NCI-H1417 (cell line): Measurements from ENCODE around the gene RASAL3.
"Not testable (repeated sequence)": the region's sequence is repeated elsewhere in the genome, so short reads cannot be mapped to it uniquely, and the experiment has no call there.

Experiments used
- DNase-seq, 3 experiments: peaks; one replicate each; lab custom pipeline; 2025; lab: John Stamatoyannopoulos, UW

The RASAL3 gene

DNA sequence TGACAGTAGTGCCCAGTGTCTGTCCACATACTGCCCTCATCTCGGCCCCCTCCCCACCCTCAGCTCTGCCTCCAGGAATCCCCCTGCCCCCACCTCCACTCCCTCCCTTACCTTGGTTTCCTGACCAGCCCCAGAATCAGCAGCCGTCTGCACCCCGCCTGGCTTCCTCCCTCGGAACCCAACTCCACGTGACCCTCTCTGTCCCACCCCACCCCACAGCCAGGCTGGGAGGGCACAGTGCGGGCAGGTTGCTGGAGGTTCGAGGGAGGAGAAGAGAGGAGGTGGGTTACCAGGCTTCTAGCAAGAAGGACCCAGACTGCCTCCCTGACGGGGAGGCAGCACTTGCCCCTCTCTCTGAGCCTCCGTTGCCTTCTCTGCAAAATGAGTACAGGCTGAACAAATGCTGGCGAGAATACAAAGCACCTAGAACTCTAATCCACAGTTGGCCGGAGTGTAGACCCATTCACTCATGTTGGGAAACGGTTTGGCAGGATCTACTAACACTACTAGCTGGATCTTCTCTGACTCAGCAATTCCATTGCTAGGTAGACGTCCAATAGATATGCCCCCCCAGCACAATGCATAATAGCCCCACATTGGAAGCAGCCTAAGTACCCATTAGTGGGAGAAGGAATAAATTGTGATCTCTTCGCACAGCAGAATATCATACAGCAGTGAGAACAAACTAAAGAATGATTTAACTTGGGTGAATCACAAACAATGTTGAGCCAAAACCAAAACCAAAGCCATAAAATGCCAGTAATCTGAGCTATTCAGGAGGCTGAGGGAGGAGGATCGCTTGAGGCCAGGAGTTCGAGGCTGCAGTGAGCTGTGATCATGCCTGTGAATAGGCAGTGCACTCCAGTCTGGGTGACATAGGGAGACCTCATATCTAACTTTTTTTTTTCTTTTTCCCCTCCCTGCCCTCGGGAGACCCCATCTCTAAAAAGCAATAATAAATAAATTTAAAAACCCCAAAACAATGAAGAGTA is at the start of gene RASAL3:
RASAL3 (minus strand) TSS at position 151 of the 992 bp plus-strand sequence. CDS start 186 bp downstream, outside the sequence.
- DNase-seq: no peak

DNA sequence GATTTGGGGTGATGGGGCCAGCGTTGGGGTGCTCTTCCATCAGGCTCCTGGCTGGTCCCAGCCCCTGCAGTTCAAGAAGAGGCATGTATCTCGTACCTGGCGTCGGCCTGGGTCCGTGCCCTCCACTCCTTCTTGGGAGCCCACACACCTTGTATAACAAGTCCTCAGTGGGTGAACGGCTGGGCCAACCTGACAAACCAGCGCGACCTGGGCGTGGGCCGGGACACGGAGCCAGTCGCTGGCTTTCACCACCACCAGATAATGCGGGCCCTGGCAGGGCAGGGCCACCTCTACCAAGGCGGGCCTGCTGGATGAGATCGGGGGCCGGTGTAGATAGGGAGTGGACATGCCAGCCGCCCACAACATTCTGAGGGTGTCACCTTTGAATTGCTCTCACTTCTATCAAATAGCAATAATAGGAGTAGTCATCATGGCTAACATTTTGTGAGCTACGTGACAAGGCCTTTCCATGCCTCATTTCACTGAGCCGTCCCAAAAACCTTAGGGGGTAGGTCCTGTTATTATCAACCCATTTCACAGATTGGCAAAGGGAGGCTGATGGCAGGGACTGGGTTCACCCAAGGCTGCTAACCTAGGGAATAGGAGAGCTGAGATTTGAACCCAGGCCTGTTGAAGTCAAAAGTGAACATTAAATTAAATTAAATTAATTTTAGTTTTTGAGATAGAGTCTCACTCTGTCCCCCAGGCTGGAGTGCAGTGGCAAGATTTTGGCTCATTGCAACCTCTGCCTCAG is 47.5 kb upstream of the RASAL3 start:
- no peak for DNase-seq

DNA sequence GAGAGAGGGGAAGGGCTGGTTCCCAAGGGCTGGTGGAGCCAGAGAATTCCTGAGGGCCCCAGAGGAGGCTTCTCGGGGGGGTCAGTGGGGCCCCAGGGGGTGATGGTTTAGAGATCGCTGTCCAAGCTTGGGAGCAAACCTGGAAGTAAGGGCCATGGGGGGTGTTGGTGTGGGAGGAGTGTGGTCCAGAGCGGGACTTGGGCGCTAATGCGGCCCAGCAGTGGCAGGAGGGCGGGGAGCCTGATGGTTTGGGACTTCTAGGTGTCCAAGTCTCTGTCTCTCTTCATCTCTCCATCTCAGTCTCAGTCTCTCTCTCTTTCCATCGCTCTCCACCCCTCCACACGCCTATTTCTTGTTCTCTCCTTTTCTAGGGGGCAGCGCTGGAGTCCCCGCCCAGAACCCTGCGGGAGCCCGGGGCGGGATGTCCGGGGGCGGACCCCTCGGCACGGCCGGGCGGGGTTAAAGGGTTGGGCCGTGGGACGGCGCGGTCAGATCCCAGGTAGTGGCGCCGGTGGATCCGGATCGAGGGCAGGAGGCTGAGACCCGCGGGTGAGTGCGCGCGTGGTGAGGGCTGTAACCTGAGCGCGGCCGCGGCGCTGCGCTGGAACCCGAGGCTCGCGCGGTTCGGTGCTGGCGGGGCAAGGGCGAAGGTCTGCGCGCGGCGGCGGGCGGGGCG is 43.8 kb upstream of the RASAL3 start, which contains the start of gene CYP4F22:
CYP4F22 (plus strand) TSS at position 491 of the 676 bp plus-strand sequence. CDS start 16,812 bp downstream, outside the sequence.
- no peak for DNase-seq

DNA sequence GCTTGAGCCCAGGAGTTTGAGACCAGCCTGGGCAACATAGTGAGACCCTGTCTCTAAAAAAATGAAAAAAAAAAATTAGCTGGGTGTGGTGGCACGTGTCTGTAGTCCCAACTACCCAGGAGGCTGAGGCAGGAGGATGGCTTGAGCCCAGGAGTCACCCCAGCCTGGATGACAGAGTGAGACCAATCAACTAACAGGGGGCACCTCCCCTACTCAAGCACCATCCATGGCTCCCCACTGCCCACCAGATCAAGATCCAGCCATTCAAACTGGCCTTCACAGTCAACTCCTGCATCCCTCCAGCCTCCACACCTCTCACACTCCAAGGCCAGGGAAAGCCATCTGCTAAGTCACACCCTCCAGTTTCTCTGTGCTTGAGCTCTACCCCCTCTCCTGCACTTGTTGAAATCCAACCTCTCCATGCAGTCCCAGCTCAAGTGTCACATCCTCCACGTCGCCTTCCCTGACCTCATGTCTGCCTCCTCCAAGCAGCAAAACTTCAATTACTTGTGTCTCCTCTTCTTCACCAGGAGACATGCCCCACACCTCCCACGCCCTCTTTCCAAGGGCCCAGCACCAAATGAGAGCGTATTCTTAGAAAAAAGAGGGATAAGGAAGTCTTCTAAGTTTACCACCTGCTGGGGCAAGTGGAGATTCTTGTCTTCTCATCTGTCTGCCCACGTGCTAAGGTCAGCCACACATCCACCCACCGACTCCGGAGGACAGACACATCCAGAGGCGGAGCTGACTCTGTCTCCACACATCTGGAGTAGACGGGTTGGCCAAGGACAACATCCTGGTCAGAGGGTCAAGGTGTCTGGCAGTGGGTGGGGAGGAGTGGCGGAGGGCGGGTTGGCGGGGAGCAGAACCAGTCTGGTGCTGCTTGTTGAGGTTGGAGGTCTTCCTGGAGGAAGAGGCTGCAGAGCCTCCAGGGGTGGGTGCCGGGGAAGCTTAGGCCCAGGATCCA is 43.0 kb upstream of the RASAL3 start:
- DNase-seq: no peak

DNA sequence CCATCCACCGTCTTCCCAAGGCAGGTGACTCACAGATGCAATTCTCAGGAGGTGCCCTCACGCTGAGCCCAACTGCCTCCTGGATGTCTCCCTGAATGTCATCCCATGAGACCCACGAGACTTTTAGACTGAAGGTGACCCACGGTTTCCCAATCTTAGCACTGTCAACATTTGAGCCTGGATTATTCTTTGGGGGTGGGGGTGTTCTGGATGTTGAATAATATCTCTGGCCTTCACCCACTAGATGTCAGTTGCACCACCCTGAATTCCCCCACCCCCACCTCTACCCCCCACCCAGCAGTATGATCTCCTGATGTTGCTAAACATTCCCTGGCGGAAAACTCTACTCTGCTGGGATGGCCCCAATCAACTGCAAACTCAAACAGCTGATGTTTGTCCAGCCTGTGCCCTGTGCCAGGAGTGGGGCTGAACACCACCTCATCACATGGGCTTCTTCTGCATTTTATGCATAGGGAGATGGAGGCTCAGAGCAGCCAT is 41.8 kb upstream of the RASAL3 start:
- DNase-seq: no peak

DNA sequence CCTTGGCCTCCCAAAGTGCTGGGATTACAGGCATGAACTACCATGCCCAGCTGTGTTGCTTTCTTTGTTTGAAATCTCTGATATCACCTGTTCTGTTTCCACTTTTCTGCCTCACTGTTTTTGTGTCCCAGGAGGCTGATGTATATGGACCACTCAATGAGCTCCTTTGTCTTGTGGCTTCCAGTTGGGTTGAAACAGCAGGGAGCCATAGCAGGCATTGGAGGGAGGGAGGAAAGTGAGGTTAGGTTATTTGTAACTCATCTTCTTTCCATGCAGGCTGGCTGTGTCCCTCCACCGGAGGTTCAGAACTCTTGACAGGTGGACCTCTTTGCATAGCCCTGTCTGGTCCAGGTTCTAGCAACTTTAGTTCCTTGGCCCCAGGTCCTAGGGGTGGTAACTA is 37.9 kb upstream of the RASAL3 start:
- no peak for DNase-seq

DNA sequence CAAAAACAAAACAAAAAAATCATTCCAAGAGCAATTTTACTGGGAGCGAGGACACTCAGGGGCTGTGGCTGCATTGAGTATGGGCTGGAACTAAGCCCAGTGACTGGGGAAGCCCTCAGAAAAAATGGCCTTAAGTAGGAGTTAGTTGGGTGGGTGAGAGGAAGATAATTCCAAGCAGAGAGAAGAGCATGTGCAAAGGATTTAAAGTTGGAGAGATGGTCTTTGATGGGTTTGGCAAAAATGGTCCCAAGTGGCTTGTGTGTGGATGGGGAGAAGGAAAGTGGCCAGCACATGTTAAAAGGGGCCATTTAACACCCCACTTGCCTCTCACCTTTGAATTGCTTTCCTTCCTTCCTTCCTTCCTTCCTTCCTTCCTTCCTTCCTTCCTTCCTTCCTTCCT is 37.3 kb upstream of the RASAL3 start:
- no peak for DNase-seq

DNA sequence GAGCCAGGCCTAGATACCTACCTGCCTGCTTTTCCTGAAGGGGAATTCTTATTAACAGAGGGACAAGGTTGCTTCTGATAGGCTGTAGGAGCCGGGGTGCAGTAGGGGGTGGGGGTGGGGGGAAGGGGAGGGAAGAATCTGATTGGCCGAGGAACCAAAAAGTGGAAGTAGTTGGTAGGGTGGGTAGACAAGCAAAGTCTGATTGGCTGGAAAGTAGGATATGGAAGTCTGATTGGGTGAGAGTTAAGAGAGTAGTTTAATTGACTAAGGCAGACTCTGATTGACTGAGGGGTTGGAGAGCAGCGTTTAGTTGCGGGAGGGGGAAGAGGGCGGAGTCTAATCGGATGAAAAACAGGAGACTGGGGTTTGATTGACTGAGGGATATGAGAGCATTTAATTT is 34.6 kb upstream of the RASAL3 start:
- no peak for DNase-seq

DNA sequence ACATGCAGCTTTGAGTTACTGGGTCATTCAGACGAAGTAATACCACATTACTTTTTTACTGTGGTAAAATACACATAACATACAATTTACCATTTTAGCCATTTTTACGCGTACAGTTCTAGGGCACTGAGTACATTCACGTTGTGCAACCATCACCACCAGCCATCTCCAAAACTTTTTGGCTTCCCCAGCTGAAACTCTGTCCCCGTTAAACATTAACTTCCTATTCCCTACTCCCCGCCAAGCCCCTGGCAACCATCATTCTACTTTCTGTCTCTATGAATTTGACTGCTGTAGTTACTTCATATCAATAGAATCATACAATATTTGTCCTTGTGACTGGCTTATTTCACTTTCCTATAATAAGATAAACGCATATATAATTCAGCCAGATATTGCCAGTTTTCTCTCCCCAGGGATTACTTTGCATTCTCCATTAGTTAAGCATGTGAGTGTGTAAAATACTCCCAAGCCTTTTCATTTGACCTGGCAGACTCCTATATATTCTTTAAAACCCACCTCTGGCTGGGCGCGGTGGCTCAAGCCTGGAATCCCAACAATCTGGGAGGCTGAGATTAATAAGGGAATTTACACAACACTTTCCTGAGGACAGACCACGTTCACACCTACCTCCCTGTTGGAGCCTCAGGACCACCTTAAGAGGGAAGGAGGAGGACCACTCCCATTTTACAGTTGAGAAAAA is 34.0 kb upstream of the RASAL3 start:
- DNase-seq: no peak

DNA sequence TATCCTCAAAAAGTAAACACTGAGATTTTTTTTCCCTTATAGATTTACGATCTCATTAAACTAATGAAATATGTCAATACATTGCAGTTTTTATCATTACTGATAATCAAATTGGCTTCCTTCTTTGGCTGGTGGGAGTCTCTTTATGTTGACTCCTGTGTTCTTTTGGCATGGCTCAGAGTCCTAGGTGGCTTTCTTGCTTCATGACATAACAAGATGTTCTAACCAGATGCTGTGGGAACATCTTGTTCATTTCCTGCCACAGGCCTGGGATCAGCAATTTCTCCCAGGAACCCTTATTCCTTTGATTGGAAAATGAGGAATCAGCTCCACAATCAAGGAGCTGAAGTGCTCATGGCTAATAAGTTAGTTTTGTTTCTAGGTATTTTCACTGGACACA is 30.8 kb upstream of the RASAL3 start:
- no peak for DNase-seq

DNA sequence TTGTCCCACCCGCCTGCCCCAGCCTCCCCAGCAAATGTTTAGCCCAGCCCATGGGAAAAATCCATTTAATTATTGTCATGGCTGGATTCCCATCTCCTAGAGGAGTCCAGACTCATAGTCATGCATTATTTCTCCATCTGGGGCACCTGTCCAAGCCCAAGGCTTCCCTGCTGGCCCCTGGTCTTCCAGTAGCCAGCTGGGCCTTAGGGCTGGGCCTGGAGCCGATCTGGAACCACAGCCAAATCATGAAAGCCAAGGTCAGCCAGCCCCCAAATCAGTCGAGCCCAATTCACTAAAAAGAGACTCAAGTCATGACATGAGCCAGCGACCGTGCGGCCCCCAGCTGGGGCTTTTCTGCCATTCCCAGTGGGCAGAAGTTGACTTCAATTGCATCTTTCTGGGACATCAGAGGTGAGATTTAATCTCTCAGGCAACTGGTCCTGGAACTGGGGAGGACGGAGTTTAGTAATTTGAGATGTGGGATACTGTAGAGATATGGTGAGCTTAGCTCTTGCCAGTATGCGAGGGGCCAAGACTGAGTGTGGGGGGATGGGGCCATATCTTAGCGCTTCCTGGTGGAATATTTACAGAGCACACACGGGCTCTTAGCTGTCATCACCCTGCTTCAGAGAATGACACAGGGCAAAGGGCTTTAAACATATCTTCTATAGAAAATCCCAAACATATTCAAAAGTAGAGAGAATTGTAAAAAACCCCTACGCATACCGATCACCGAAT is 24.3 kb upstream of the RASAL3 start:
- DNase-seq: no peak

DNA sequence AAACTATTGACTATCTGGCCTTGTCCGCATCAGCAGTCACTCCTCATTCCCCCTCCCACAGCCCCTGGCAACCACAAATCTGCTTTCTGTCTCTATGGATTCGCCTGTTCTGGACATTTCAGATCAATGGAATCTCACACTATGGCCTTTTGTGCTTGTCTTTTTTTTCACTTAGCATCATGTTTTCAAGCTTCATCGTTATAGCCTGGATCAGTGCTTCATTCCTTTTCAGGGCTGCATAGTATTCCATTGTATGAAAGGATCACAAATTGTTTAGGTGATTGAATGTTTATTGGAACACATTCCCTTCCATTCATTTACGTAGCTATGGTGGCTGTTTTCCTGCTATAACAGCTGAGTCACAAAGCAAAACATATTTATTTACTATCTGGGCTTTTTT is 22.7 kb upstream of the RASAL3 start:
- no peak for DNase-seq

DNA sequence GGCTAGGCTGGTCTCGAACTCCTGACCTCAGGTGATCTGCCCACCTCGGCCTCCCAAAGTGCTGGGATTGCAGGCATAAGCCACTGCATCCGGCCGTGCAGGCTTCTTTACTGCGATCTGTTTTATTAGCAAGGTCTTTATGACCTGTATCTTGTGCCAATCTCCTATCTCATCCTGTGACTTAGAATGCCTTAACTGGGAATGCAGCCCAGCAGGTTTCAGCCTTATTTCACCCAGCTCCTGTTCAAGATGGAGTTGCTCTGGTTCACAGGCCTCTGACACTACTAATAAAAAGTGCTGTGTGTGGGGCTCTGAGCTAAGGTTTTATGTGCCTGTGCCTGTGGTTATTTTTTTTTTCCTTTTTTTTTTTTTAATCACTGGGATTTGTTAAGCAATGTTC is 21.4 kb upstream of the RASAL3 start:
- DNase-seq: not testable (repeated sequence)

DNA sequence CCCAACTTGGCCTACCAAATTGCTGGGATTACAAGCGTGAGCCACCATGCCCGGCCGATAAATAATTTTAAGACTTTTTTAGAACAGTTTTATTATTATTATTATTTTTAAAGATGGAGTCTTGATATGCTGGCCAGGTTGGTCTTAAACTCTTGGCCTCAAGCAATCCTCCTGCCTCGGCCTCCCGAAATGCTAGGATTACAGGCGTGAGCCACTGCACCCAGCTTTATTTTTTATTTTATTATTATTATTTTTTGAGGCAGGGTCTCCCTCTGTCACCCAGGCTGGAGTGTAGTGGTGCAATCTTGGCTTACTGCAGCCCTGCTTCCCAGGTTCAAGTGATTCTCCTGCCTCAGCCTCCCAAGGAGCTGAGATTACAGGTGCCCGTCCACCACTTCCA is 16.7 kb upstream of the RASAL3 start:
- not testable (repeated sequence) for DNase-seq

DNA sequence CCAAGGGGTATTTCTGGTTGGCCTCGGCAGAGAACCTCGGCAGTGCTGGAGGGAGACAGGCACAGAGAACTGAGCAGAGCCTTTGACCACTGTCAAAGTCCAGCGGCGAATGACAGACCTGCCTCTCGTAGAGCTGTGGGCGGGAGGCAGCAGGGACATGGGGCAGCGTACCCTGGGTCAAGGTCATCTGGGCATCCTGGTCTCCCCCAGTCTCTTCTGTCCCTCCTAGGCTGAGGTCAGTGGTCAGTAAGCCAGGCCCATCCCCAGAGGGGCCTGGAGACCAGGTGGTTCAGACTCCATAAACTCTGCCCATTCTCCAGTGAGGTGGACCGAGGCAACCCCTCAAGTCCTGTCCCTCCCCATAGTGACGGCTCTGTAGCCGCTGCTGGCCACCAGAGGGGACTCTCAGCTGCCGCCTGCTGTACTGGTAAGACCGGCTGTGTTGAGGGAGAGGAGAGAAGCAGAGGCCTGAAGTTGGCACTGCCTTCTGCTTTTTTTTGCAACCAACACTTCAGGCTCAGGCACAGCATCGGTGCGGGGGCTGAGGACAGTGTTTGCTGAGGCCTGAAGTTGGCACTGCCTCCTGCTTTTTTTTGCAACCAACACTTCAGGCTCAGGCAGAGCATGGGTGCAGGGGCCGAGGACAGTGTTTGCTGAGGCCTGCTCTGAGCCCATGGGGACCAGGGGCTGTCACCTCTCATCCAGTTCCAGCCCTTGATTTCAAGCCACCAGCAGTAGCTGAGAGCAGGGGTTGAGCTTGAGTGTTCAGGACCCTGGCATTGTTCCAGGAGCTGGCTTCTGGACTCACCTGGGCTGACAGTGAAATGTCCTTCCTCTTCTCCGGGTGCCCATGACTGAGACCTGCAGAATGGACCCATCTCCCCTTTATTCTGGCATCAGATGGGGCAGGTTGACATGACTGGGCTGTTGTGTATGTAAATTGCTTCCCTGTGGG is 15.3 kb upstream of the RASAL3 start, which contains the start of gene PGLYRP2:
PGLYRP2 (minus strand) TSS at position 111 of the 955 bp plus-strand sequence. CDS start 130 bp downstream, outside the sequence.
- no peak for DNase-seq

DNA sequence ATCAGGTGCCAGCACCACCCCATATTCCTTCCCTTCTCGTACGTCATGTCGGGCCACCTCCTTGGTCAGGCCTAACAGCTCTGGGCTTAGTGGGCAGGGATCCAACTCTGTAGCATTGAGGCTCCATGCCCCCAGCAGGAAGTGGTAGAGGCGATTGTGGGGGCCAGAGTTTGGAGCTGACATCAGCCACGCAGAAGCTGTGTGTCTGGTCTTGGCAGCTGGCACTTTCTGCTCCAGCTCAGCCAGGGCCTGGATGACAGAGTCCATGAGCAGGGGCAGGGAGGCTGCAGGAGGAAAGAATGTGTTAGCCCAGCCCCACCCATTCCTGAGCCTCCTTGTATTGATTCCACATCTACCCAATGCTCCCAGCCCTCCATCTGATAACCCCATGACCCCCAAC is 12.0 kb upstream of the RASAL3 start:
- no peak for DNase-seq

DNA sequence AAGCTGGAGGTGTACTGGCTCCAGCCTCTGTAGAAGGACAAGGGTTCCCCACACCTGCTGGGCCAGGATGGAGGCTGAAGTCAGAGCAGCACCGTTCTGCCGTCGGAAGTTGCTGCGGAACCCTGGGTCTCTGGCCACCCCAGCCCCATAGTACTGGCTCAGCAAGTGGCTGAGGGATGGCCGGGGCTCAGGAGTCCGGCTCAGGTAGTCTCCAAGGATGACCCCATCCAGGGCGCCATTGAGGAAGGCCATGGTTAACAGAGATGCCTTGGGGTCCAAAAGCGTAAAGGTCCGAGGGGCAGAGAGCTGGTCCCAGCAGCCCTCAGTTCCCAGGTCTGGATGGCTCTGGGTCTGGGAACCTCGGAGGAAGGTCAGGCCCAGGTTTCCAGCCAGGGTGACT is 11.3 kb upstream of the RASAL3 start:
- DNase-seq: no peak

DNA sequence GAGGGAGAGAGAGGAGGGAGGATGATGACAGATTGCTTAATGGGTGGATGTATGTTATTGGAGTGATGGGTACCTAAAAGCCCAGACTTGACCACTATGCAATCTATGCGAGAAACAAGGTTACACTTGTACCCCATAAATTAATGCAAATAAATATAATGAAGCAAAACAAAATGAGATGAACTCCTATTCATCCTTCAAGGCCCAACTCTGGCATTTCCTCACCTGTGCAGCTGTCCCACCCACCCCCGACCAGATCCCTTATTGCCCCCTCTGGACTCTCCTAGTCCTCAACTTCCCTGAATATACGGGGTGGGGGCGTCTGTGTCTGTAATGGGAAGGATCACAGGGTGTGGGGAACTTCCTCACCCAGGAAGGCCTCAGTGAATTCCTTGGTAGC is 10.8 kb upstream of the RASAL3 start:
- no peak for DNase-seq
